ENCODE results near the gene GVQW3. TPM values are rescaled to one million over a fixed set of nuclear protein-coding genes. Genes with fewer than 3 reads are reported as not detected.
A peak's percentile ranks its signal among the peaks of the same experiment; 100 is the strongest.

The GVQW3 gene
- total RNA-seq, result 1 to 10 TPM; 2.3 to 3.3 TPM

DNA sequence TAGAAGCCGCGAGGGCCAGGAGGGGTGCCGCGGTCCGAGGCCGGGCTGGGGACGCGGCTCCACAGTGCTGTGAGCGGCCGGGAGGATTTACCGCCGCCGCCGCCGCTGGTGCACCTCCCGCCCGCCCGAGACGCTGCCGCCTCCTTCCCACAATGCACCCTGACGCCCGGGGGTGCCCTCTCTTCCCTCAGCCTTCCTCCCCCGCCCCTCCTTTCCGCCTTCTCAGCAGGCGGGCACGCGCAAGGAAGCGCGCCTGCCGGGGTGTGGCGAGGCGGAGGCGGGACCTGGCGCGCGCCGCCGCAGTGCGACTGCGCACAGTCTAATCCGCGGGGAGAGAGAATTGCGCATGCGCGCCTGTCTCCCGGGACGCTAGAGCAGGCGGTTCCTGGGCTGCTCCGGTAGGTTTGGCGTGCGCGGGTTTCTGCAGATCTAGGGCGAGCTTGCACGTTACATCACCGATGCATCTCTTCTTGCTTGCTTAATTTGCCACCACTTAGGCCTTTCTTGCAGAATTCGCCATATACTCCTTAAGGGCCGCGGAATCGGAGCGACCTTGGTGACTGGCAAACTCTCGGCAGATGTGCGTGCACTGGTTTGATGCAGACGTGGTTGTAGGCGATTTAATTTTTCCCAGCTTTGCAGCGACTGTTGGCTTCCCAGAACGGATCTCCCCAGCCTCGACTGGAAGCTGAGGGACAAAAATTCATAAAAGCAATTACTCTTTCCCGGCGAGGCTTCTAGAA, at the start of gene GVQW3, which contains the start of gene THAP12:
GVQW3 (plus strand) TSS at position 347 of the 743 bp plus-strand sequence. CDS start 506 bp downstream, outside the sequence.
THAP12 (minus strand) TSS at position 156 of the 743 bp plus-strand sequence. CDS start 296 bp downstream, outside the sequence.
- peak within 1 kb of the TSS; percentile 89 for H3K27ac Mint-ChIP-seq

DNA sequence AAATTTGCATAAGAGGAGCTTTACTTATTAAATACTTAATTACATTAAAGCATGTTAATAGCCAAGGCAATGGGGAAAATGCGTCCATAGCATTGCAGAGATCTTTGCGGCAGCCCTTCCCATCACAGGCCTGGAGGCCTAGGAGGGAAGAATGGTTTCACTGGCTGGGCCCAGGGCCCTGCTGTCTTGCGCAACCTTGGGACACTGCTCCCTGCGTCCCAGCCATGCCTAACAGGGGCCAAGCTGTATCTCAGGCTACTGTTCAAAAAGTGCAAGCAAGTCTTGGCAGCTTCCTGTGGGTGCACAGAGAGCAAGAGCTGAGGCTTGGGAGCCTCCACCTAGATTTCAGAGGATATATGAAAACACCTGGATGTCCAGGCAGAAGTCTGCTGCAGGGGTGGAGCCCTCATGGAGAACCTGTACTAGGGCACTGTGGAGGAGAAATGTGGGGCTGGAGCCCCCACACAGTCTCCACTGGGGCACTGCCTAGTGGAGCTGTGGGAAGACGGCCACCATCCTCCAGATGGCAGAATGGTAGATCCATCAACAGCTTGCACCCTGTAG, 46.2 kb upstream of the GVQW3 start:
- Mint-ChIP-seq H3K27ac (no peak overlapping the region), H3K4me3 (no peak overlapping the region), H3K4me1 (ENCODE audit: low read depth) (peaks cover 21% of the 10 kb centered on the region), H3K9me3 (peaks cover 25% of the 10 kb centered on the region), H3K36me3 (peaks cover 3% of the 10 kb centered on the region), H3K27me3 (no peaks in the 10 kb centered on the region)
- intact Hi-C loops (cut with micrococcal nuclease), result no loop called here
- no peak for DNase-seq
- ChIA-PET POLR2A (no interaction called here), CTCF (no interaction called here)

More for the DNA sequence above, at the start of gene GVQW3, which contains the start of gene THAP12:
- Mint-ChIP-seq H3K36me3 (peaks cover 4% of the 10 kb centered on the region), H3K27me3 (no peaks in the 10 kb centered on the region), H3K4me3 (peak within 1 kb of the TSS; percentile 87), H3K9me3 (no peaks in the 10 kb centered on the region), H3K4me1 (ENCODE audit: low read depth) (peaks cover 57% of the 10 kb centered on the region)
- ChIA-PET CTCF (interaction anchor here (1.1 to 1.5 kb wide), 2 partner anchors 62 to 173 kb away, joined by 3 read pairs; no protein-coding TSS in a partner anchor), POLR2A (interaction anchor here (1.1 to 1.6 kb wide), 3 partner anchors 9 to 62 kb away, joined by 3 to 4 read pairs (median 3); no protein-coding TSS in a partner anchor)
- intact Hi-C loops (cut with micrococcal nuclease), result loop anchor here (1.0 to 5.0 kb wide), 5 partner anchors 10 to 566 kb away; partner anchors contain the start of gene UVRAG
- DNase-seq, result peak; percentile 98

DNA sequence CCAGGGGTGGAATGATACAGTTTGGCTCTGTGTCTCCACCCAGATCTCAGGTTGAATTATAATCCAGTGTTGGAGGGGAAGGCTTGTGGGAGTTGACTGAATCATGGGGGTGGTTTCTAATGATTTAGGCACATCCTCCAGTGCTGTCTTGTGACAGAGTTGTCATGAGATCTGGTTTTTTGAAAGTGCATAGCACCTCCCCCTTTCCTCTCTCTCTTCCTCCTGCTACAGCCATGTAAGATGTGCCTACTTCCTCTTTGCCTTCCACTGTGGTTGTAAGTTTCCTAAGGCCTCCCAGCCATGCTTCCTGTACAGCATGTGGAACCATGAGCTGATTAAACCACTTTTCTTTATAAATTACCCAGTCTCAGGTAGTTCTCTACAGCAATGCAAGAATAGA, 45.3 kb upstream of the GVQW3 start:
- Mint-ChIP-seq H3K27me3 (no peaks in the 10 kb centered on the region), H3K9me3 (peaks cover 25% of the 10 kb centered on the region), H3K27ac (no peak overlapping the region), H3K4me1 (ENCODE audit: low read depth) (peaks cover 21% of the 10 kb centered on the region), H3K4me3 (no peak overlapping the region), H3K36me3 (peaks cover 3% of the 10 kb centered on the region)
- POLR2A ChIA-PET, result no interaction called here
- intact Hi-C loops (cut with micrococcal nuclease), result no loop called here
- CTCF ChIA-PET, result interaction anchor here (1.2 kb wide), 1 partner anchor 128 kb away, joined by 3 read pairs; no protein-coding TSS in a partner anchor
- no peak for DNase-seq

DNA sequence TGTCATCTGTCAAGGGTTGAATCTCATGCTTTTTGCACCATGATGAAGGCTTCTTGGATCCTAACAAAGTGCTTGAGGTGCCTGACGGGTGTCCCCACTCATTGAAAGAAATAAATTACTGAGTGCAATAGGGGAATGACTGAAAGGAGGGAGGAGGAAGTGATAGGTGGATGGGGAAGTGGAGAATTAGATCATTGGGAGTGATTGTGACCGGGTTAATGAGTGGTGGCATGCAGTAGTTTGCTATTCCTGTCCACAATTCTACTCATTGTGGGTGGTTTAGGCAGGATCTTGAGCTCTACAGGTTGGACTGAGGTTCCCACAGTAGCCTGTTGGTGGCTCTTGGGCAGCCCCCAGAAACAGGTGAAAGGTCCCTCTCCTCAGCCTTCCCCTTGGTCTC, 44.5 kb upstream of the GVQW3 start:
- no peak for DNase-seq
- Mint-ChIP-seq H3K9me3 (peaks cover 25% of the 10 kb centered on the region), H3K27me3 (no peaks in the 10 kb centered on the region), H3K4me1 (ENCODE audit: low read depth) (peaks cover 21% of the 10 kb centered on the region), H3K4me3 (no peak overlapping the region), H3K27ac (no peak overlapping the region), H3K36me3 (peaks cover 3% of the 10 kb centered on the region)
- POLR2A ChIA-PET, result no interaction called here
- intact Hi-C loops (cut with micrococcal nuclease), result no loop called here
- CTCF ChIA-PET, result interaction anchor here (1.2 kb wide), 1 partner anchor 129 kb away, joined by 3 read pairs; no protein-coding TSS in a partner anchor

DNA sequence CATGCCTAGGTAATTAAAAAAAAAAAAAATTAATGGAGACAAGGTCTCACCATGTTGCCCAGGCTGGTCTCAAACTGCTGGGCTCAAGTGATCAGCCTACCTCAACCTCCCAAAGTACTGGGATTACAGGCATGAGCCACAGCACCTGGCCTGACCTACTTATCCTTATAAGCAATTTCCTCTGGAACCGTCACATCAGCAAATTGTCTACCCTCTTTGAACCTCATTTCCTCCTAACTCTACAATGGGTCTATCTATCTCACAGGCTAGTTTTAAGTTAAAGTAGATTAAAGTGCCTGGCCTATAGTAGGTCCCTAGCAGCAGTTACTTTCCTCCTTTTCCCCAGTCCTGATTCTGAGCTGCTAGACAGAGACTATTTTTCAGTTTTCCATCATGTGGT, 43.7 kb upstream of the GVQW3 start:
- peaks cover 21% of the 10 kb centered on the region for H3K4me1 Mint-ChIP-seq (ENCODE audit: low read depth)
- ChIA-PET CTCF (interaction anchor here (2.2 kb wide), 1 partner anchor 129 kb away, joined by 11 read pairs; no protein-coding TSS in a partner anchor), POLR2A (no interaction called here)
- H3K27ac Mint-ChIP-seq, result no peak overlapping the region
- intact Hi-C loops (cut with micrococcal nuclease), result no loop called here
- H3K4me3 Mint-ChIP-seq, result no peak overlapping the region
- peaks cover 25% of the 10 kb centered on the region for H3K9me3 Mint-ChIP-seq
- H3K27me3 Mint-ChIP-seq, result no peaks in the 10 kb centered on the region
- no peak for DNase-seq
- peaks cover 3% of the 10 kb centered on the region for H3K36me3 Mint-ChIP-seq

DNA sequence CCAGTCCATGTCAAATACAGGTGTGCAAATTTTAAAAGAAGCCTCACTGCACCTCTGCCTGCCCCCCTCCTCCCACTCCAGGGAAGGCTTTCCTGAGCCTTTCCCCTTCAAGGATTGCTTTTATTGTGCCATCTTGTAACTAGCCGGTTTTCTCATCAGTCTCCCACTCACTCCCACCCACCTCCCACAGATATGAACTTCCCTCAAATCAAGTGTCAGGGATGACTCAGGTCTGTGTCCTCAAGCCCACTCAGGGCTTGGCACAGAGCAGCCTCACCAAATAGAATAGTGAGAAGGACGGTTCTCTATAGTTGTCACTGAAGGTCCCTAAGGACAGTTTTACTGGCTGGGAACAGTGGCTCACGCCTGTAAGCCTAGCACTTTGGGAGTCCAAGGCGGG, 43.2 kb upstream of the GVQW3 start:
- CTCF ChIA-PET, result interaction anchor here (2.2 kb wide), 1 partner anchor 130 kb away, joined by 11 read pairs; no protein-coding TSS in a partner anchor
- Mint-ChIP-seq H3K4me3 (no peak overlapping the region), H3K27ac (no peak overlapping the region), H3K4me1 (ENCODE audit: low read depth) (peaks cover 21% of the 10 kb centered on the region), H3K27me3 (no peaks in the 10 kb centered on the region), H3K9me3 (peaks cover 25% of the 10 kb centered on the region), H3K36me3 (peaks cover 3% of the 10 kb centered on the region)
- DNase-seq, result no peak
- intact Hi-C loops (cut with micrococcal nuclease), result no loop called here
- POLR2A ChIA-PET, result no interaction called here

DNA sequence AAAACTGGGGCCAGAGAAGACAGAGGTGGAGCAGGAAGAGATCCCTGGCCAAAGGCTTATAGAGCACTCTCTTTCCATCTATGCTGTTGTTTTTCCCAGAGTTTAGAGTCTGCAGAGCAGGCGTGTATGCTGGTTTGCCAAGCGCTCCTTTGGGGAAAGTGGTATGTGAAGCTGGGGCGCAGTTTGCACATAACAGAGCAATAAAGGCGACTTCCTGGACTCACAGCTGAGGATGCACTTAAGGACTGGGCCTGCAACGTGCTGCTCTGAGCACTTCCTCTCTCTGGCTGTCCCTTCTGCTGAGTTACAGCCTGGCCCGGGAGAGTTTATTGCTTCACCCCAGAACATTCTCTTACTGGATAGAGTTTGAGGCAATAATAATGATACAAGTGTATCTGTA, 41.9 kb upstream of the GVQW3 start:
- Mint-ChIP-seq H3K4me1 (ENCODE audit: low read depth) (peaks cover 21% of the 10 kb centered on the region), H3K4me3 (no peak overlapping the region), H3K36me3 (peaks cover 3% of the 10 kb centered on the region), H3K27me3 (no peaks in the 10 kb centered on the region), H3K9me3 (peaks cover 22% of the 10 kb centered on the region), H3K27ac (no peak overlapping the region)
- ChIA-PET CTCF (interaction anchor here (0.6 to 2.2 kb wide), 2 partner anchors 131 to 330 kb away, joined by 3 to 11 read pairs; no protein-coding TSS in a partner anchor), POLR2A (no interaction called here)
- intact Hi-C loops (cut with micrococcal nuclease), result no loop called here
- DNase-seq, result peak; percentile 23

DNA sequence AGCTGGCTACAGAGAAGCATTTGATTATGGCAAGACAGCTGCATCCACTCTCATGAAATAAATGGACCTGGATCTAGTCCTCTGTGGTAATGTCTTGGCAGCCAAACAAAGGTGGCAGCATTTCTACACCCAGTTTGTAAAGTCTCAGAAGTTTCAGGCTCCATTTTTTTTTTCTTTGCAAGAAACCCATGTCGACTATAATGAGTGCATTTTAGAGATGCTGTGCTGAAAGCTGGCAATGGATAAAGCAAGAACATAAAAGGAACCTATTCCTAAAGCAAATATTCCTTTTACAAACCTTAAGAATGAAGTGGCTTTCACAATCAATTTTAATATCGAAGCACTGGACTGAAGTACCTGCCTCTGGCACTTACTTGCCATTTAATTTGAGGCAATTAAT, 33.7 kb upstream of the GVQW3 start:
- H3K36me3 Mint-ChIP-seq, result peaks cover 19% of the 10 kb centered on the region
- intact Hi-C loops (cut with micrococcal nuclease), result no loop called here
- H3K27me3 Mint-ChIP-seq, result no peaks in the 10 kb centered on the region
- no peaks in the 10 kb centered on the region for H3K9me3 Mint-ChIP-seq
- H3K4me3 Mint-ChIP-seq, result no peak overlapping the region
- H3K27ac Mint-ChIP-seq, result no peak overlapping the region
- no peak for DNase-seq
- ChIA-PET CTCF (no interaction called here), POLR2A (no interaction called here)
- no peaks in the 10 kb centered on the region for H3K4me1 Mint-ChIP-seq (ENCODE audit: low read depth)

DNA sequence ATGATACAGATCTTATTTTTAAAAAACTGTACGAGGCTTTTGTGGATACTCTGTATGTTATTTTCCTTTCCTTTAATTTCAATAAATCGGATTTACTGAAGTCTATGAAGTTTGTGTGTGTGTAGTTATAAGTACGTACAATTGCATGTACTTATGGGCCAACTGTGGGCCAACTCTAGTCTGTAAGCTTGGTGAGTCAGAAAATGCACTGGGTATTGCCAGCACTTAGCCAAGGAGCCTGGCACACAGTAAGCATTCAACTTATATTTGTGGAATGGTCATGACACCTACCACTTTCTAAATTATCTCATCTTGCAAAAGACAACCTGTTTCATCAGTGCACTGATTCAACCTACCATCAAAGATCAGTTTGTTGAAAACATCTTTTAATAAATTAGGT, 32.8 kb upstream of the GVQW3 start:
- ChIA-PET POLR2A (no interaction called here), CTCF (interaction anchor here (1.3 kb wide), 1 partner anchor 29 kb away, joined by 3 read pairs; no protein-coding TSS in a partner anchor)
- intact Hi-C loops (cut with micrococcal nuclease), result no loop called here

DNA sequence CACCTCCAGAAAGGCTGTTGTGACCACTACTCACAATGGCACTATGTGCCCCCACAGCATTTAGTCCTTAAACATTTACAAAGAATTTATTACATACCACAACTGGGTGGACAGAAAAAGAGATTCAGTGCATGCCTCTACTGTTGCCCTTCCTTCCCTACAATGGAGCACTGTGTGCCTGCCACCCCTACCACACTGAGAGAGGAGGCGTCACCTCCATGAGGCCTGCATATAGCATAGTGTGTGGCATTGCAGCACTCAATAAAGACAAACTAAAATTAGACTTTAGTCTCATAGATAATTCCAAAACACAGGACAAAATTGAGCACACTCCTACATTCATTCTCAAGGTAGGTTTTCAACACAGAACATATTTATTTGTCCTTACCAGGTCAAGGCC, 26.0 kb upstream of the GVQW3 start:
- H3K27me3 Mint-ChIP-seq, result no peaks in the 10 kb centered on the region
- peaks cover 16% of the 10 kb centered on the region for H3K9me3 Mint-ChIP-seq
- intact Hi-C loops (cut with micrococcal nuclease), result no loop called here

More for the DNA sequence above, 32.8 kb upstream of the GVQW3 start:
- Mint-ChIP-seq H3K4me3 (no peak overlapping the region), H3K4me1 (ENCODE audit: low read depth) (no peaks in the 10 kb centered on the region), H3K36me3 (peaks cover 27% of the 10 kb centered on the region), H3K27ac (no peak overlapping the region), H3K27me3 (no peaks in the 10 kb centered on the region), H3K9me3 (no peaks in the 10 kb centered on the region)
- no peak for DNase-seq

DNA sequence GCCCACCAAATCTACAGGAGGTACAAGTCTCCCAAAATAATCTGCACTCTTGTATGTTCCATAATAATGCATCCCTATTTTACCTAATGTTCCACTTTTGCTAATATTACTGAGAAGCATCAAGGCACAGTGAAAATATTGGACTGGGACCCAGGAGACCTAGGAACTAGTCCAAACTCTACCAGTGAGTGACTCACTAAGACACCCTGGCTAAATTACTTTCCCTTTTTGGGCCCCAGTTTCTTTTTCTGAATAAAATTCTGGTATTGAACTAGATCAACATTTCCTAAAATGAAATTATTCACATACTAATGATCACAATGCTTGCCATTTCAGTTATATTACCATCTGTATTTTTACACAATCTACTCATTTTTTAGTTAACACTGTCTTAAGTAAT, 19.7 kb upstream of the GVQW3 start:
- CTCF ChIA-PET, result no interaction called here
- POLR2A ChIA-PET, result interaction anchor here (1.2 kb wide), 1 partner anchor 19 kb away, joined by 4 read pairs; no protein-coding TSS in a partner anchor
- Mint-ChIP-seq H3K27me3 (no peaks in the 10 kb centered on the region), H3K4me1 (ENCODE audit: low read depth) (peaks cover 24% of the 10 kb centered on the region), H3K9me3 (no peaks in the 10 kb centered on the region), H3K27ac (no peak overlapping the region), H3K4me3 (no peak overlapping the region), H3K36me3 (peaks cover 38% of the 10 kb centered on the region)
- intact Hi-C loops (cut with micrococcal nuclease), result no loop called here
- DNase-seq, result no peak

More for the DNA sequence above, 26.0 kb upstream of the GVQW3 start:
- no peak for DNase-seq
- Mint-ChIP-seq H3K27ac (no peak overlapping the region), H3K4me3 (no peak overlapping the region), H3K4me1 (ENCODE audit: low read depth) (no peaks in the 10 kb centered on the region), H3K36me3 (peaks cover 67% of the 10 kb centered on the region)
- ChIA-PET POLR2A (no interaction called here), CTCF (interaction anchor here (0.7 kb wide), 1 partner anchor 203 kb away, joined by 4 read pairs; no protein-coding TSS in a partner anchor)

DNA sequence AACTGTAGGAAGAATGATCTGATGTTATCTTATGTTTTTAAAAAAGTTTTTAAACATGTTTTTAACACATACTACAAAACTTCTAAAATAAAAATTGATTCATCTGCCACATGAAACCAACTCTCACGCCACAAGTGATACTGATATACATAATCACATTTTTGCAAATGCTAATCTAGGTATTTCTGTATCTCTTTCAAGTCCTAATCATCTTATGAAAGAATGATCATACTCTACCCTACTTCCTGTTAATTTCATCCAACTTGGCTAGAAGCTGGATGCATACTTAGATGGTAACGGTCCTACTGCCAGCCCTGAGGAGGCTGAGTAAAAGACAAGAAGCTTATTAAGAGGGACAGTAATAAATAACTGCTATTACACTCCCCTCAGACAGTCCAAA, 19.3 kb upstream of the GVQW3 start:
- H3K36me3 Mint-ChIP-seq, result peaks cover 37% of the 10 kb centered on the region
- H3K4me1 Mint-ChIP-seq (ENCODE audit: low read depth), result peaks cover 24% of the 10 kb centered on the region
- no peak for DNase-seq
- ChIA-PET CTCF (no interaction called here), POLR2A (interaction anchor here (0.7 to 1.2 kb wide), 2 partner anchors 9 to 18 kb away, joined by 3 to 4 read pairs; no protein-coding TSS in a partner anchor)
- no peaks in the 10 kb centered on the region for H3K27me3 Mint-ChIP-seq
- no peak overlapping the region for H3K4me3 Mint-ChIP-seq
- no peak overlapping the region for H3K27ac Mint-ChIP-seq
- intact Hi-C loops (cut with micrococcal nuclease), result no loop called here
- no peaks in the 10 kb centered on the region for H3K9me3 Mint-ChIP-seq
